SKM-1 treated with dmso at 0.1 percent for 144 hours (cell line): ENCODE data around the gene IGSF21.

Experiments
- DNase-seq: peaks from one replicate; lab custom pipeline; 2025; ENCODE audit not compliant: unreplicated experiment; lab: John Stamatoyannopoulos, UW

Gene IGSF21

DNA sequence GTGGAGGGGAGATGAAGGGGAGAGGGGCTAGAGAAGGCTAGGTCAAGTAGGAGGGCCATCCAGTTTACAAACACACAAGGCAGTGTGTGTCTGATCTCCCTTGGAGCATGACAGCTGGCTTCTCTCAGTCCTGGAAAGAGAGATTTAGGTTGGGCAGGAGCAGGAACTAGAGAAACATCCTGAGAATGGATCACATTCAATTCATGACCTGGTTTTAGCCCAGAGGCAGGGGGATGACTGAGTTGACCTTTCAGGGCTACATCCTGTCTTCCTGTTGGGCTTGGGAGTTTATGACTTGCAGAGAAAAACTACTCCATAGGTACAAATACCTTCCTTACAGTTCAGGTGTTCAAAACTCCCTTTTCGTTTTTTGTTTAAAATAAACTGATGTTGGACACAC, 97.0 kb downstream of the IGSF21 start:
- DNase-seq: no peak

DNA sequence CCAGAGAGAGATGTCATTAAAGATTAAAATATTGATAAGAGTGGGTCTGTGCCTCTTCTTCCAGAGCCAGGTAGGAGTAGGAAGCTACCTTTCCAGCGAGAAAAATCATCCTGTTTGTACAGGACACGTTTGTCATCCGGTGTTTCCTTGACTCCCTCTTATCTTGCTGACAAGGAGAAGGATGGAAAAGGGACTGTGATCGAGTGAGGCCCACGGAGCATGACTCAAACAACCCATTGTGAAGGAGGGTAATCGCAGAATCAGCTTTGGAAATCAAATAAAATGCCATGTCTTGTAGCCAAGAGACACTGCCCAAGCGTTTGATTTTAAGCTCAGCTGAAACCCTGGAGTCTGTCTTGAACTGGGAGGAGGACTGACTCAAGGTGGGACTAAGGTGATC, 97.7 kb downstream of the IGSF21 start:
- no peak for DNase-seq

DNA sequence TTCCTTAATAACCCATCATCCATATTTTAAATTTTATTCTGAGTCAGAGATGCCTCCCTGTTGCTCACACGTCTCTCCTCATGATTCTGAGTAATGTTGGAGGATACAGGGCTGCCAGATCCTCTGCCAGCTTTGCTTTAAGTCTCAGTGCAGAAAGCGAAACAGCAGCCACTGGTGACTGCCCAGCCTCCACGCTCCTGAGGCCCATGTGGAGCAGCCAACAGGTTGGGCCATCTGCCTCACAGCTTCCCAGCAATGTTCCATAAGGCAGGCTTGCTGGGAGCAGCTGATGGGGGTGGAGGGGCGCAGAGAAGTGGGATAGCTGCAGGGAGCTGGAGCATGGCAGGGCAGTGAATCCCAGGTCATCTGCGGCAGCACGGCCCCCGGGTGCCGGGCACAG, 104.2 kb downstream of the IGSF21 start:
- no peak for DNase-seq

DNA sequence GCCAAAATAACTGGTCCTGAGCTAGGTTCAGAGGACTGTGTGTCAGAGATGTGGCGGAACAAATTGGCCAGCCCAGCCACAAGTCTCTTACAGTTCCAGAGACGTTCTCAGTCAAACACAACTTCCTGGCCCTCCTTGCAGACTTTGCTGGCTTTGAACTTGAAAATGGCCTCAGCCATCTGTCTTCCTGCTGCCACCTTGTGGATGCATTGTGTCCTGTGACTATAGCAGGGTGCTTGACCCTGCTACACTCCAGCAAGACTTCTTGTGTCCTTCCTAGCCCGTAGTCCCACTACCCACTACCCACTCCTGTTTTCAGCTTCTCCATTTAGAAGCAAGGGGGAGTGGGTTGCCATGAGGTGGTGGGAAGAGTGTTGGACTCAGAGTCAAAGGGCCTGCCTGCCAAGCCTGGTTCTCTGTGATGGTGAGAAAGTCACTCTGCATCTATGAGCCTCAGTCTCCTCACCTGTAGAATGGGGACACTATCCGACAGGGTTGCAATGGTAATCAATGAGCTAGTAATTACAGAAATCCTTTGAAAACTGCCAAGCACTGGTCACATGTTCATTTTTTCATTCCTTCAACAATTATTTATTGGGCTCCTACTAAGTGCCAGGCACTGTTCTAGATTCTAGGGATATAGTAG, 109.9 kb downstream of the IGSF21 start:
- no peak for DNase-seq

DNA sequence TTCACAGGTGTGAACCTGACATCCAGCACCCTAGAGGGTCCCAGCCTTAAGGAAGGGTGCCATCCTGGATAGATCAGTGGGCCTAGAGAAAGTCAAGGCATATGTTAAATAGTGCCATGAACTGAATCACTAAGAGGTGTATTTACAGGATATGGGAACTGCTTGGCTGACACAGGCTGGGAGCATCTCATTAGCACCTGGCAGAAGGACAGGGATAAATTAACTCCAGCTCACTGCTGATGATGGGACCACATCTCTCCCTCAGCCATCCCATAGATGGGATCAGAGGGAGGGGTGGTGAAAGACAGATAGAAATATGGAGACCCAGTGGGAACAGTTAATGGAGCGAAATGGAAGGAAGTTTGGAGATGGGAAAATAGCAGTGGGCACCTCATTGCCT, 122.0 kb downstream of the IGSF21 start:
- DNase-seq: no peak

DNA sequence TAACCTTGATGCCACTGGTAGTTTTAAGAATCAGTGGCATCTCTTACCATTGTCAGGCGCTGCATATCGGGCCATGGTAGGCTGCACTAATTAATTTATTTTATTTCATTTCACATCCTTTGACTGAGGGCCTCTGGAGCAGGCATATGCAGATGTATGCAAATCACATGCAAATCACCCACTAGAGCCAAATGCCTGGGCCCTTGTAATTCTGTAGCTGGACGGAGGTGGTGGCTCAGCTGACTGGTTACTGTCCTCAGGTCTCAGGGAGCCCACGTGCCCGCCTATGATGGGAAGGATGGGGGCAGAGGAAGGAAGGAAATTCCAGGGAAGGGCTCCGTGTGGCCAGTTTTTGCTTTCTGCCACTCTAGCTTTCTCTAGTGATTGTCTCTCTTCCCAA, 122.7 kb downstream of the IGSF21 start:
- no peak for DNase-seq

DNA sequence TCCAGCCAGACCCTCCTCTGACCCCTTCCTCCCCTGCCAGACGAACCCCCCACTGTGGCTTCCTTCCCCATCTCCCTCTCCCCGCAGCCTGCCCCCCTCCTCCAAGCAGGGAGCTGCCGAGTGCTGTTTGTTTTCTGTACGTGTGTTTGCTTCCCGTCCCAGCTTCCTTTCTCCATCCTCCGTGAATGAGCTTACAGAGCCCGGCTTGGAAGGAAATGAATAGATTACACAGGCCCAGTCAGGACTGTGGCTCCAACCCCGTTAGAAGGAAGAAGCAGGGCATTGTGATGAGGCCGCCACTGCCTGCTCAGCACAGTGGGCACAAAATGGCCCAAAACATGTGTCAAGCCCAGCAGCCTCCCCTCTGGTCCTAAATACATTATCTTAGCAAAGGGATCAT, 123.2 kb downstream of the IGSF21 start:
- peak; percentile 69 for DNase-seq

DNA sequence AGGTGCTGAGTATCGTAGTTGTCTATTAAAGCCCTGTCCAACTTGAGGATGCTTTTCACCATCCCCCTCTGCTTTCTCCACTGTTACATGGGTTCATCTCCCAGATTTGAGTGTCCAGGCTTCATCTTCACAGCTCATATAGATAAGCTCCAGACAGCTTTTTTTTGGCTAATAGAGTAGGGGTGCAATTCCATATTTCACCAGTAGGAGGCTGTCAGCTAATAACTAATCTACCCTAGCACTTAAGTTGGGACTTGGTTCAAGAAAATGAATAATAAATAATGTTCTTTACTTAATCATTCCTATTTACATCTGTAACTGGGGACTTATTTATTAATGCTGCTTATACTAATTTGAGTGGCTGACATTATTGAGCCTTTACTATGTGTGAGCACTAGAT, 124.5 kb downstream of the IGSF21 start:
- DNase-seq: no peak

DNA sequence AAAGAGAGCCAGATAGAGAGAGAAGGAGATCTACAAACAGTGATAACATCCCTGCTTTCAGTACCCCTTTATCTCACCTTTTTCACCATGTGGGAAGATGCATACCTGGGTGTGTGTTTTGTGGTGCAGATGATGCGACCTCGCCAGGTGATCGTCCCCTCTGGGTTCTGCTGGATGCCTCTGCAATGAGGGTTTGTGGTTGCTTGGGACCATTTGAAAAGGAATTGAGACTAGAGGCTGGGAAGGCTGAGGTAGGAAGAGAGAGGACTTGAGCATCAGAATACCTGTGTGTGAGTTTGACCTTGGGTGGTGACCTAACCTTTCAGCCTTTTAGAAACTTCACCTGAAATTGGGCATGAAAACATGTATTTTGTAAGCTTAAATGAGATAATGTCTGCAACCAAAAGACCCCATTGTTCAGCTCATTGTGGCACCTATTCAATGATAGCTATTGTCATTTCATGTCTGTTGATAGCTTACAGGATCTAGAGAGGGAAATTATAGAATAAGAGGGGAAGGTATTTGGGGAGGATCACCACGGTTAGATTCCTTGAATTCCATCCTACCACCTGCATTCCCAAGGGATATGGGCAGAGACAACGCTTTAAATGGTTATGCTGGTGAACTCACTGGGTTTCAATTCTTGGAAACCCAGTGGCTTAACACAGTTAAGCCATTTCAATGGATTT, 125.7 kb downstream of the IGSF21 start:
- no peak for DNase-seq

DNA sequence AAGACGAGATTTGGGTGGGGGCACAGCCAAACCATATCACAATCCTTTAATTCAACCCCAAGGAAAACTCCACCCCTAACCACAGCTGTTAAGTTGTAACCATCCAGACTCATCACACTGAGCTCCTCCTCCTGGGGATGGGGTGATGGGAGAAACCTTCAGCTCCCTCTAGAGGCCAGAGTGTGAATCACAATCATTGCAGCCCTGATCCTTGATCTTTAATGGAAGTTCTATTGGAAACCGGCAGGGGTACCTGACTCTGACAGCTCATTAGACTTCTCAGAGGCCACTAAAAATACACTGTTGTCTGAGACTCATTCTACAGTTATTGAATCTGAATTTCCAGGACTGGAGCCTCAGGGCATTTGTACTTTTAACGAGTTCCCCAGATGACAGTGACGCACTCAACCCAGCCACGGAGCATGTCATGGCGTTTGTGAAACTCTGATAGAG, 127.2 kb downstream of the IGSF21 start:
- no peak for DNase-seq

DNA sequence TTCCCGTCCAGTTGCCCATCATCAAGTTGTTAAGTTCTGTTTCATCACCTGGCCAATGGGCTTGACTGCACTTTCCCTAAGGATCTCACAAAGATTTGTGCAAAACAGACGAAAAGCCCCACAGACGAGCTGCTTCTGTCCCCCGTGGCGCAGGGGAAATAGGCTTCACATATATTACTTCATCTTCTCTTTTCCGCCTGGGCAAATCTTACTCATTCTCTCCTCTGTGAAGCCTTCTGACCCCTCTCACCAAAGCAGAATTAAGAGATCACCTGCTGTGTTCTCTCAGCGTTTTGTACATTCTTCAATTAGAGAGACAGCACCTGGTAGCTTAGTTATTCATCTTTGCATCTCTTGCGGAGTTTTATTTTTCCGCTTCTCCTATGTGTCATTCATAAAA, 129.8 kb downstream of the IGSF21 start:
- no peak for DNase-seq

DNA sequence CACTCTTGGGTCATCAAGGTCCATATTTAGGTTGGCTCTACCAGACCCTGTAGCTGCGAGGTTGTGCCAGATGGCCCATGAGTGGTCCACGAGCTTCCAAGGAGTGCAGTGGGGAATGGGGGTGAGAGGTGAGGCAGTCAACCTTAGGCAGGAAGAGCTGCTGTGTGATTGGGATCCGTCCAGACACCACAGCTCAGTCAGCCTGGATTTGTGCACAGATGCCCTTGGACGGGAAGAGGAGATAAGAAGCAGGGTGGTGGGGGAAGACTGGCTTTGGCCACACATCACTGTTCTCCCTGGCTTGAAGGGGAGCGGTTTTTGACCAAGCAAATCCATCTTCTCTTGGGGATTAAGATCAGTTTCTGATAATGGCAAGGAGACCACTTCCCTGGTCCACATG, 130.6 kb downstream of the IGSF21 start:
- DNase-seq: no peak

DNA sequence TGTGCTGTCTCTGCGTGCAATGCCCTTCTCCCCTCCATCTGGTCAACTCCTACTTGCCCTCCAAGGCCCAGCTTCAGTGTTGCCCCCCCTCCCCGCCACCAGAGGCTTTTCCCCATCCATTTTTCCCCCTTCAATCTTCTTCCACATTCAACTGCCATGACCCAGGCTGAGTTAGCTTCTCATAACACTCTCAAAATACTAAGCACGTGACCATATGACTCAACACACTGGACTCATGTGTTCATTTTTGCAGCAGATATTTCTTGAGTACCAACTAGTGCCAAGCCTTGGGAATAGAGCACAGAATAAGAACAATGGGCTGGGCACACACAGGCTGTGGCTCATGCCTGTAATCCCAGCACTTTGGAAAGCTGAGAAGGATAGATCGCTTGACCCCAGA, 132.1 kb downstream of the IGSF21 start:
- DNase-seq: no peak

DNA sequence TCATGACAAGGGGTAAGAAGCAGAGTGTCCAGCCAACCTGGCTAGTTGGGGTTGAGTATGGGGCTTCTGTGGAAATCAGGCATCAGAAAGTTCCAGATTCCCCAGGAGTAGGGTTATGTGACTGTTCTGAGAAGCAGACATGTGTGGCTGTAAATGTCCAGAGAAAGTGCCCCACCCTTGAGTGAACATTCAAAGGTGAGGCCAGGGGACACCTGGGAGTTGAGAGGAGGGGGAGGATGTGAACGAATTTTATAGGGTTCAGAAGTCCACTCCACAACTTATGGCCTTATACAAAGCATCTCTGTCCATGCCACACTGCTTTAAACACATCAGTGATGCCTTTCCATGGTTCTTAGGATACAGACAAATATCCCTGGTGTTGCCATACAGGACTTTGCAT, 133.3 kb downstream of the IGSF21 start:
- no peak for DNase-seq

DNA sequence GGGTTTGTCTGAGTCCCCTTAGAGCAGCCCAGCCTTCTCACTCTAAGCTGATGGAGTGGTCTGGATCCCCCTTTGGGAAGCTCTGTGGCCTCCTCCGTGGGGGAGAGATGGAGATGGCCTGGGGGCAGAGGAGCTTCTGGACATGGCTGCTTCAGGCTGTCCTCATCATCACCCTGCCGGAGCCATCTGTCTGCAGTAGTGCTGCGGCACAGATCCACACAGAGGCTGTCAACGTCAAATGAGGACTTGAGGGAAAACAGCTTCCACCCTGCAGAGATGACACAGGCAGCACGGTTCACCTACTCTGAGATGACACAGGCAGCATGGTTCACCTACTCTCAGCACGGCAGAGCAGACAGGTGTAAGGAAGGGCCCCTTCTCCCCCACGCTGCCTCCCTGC, 134.3 kb downstream of the IGSF21 start:
- no peak for DNase-seq

DNA sequence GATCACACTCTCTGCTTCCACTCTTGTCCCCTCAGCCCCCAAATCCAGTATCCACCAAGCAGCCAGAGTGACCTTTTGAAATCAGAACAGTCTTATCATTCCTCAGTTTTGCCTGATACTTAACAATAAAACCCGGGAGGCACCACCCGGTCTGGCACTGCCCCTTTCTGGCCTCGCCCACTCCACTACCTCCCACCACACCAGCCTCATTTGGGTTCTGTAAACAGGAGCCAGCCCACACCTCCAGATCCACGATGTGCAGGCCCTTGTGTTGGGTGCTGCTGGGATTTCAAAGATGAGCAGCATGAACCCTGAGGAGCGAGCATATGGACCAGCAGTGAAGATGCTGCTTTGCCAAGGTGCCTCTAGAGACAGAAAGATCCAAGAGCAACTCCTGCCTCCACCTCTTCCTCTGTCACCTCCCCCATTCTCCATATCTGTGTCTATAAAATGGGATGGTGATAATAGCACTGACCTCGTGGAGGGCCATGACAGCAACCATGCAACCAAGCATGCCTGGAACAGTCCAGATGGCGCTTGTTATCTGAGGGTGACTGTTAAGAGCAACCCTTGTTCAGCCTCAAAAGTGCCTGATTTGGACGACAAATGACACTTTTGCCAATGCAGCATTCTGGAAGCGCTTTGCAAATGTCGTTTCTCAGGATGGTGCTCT, 136.0 kb downstream of the IGSF21 start:
- no peak for DNase-seq

DNA sequence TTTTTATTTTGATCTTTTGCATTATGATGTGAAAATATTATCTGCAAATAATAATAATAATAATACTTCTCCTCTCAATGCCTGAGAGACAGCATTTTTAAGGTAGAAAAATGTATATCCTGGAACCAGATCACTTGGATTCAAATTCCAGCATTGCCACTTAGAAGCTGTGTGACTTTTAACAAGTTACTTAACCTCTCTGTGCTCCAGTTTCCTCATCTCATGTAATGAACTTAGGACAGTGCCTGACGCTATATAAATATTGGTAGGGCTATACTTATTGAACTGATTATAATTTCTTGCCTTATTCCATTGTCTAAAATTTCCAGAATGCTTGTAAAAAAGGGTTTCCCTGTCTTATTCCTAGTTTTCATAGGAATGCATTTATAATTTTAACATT, 137.2 kb downstream of the IGSF21 start:
- DNase-seq: no peak

DNA sequence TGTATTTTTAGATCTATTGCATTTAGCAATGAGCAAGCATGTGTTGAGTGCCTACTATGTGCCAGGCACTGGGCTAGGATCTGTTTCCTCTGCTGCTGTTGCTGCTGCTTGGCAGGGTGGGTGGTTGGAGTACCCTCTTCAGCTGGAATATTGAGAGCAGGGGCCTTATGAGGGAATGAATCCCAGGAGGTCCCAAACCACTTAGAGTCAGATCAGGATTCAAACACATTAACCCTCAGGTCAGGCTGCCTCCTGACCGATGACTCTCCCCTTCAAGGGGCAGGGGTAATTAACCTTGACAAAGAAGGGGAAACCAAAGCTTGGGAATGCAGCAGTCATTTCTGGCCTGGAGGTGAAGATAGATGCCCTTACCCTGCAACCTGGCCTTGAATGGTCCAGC, 138.0 kb downstream of the IGSF21 start:
- no peak for DNase-seq

DNA sequence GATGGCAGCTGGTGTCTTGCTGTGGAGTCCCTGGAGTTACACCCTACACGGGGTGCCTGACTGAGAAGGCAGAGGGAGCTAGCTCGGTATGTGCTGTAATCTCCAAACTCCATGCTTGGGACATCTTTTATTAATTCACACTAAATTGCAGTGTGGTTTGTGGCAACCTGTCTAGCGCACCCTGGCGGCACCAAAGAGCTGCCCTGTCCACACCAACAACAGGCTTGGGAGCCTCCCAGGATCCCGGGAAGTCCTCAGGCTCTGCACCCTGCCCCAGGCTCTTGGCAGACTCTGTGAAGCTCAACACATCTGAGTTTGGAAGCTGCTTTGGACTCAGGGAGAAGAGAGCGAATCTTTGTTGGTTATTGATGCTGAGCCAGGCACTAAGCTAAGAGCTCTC, 138.9 kb downstream of the IGSF21 start:
- DNase-seq: no peak

DNA sequence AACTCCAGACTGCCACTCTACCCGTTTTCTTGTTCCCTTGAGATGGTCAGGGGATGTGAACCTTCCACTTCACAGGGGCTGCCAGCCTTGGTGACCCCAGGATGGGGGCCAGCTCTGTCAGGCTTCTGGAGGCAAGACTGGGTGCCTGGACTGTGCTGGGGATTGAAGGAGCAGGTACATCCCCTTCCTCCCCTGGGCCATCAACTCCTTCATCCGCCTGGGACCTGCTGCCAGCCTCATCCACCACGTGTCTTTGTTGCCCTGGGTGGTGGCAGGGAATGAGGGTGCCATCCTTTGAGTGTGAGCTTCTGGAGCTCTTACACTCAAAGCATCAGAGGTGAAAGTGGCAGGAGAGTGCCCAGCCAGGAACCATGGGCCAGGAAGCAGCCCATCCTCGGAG, 139.6 kb downstream of the IGSF21 start:
- no peak for DNase-seq

DNA sequence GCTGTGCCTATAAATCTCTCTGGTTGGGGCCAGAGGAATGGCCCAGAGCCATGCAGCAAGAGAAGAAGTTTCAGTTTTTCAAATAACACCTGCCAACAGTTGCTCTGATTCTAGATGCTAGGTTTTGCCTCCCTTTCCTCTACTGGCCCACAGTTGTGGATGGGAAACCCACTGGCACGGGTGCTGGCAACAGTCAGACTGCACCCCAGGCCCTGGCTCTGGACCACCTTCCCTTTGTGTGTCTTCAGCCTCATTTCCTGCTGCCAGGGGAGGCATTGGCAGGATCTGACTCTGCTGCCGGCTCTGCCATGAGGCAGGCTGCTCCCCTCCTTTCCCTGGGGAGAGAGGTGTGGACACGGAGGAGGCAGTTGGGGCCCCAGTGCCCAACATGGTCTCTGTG, 142.0 kb downstream of the IGSF21 start:
- DNase-seq: no peak

DNA sequence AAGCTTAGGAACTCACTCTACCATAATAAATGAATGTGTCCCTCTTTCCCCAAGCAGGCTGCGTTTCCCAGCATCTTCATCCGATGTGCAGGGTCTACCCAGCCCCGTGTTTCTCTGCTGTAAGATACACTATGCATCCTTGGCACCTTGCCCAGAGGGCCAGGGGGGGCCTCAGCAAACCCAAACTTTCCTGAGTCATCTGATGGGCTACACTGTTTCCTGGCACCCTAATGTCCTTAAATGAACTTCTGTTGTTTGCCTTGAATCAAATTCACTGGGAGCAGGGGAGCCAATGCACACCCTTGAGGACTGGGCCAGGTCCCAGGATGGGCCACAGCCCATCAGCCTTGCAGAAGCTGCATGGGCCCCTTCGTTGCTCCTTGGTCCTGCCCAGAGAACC, 145.5 kb downstream of the IGSF21 start:
- DNase-seq: no peak
